Small intestine (tissue), 7 donors: ENCODE data around the gene TOB1. TPM values are rescaled to one million over a fixed set of nuclear protein-coding genes. Genes with fewer than 3 reads are reported as not detected.
"Not testable (repeated sequence)": the region's sequence is repeated elsewhere in the genome, so short reads cannot be mapped to it uniquely, and the experiment has no call there.

Experiments
- DNase-seq, 2 donors: peaks; one replicate each; pipeline versions ENCODE4 v3.0.0 to v3.0.0-alpha.2; 2013
- FAIRE-seq: peaks from 2 replicates; lab custom pipeline; 2012; peaks lifted over from hg19 to GRCh38; lab: Jason Lieb, UNC
- H3K27ac ChIP-seq, 3 donors: one replicate each; pipeline ENCODE4 v1.5.1; 2013; ENCODE audit warnings: low read length in 2 of 3, mild to moderate bottlenecking in 2 of 3, control low read depth in 1 of 3, inconsistent platforms in 1 of 3, low read depth in 1 of 3, moderate library complexity in 1 of 3
- H3K27me3 ChIP-seq, 3 donors: one replicate each; pipeline ENCODE4 v1.6.1; 2013; ENCODE audit warnings: low read length in 3 of 3, inconsistent platforms in 1 of 3; ENCODE audit not compliant: control insufficient read depth in 3 of 3, insufficient read depth in 3 of 3
- H3K36me3 ChIP-seq, 3 donors: one replicate each; pipeline ENCODE4 v1.6.1; 2013; ENCODE audit warnings: low read length in 3 of 3, inconsistent platforms in 1 of 3, low read depth in 1 of 3, mild to moderate bottlenecking in 1 of 3, moderate library complexity in 1 of 3; ENCODE audit not compliant: control insufficient read depth in 3 of 3, insufficient read depth in 2 of 3
- H3K4me1 ChIP-seq, 3 donors: one replicate each; pipeline ENCODE4 v1.6.1; 2013; ENCODE audit warnings: low read length in 2 of 3, inconsistent platforms in 1 of 3, low read depth in 1 of 3, mild to moderate bottlenecking in 1 of 3, moderate library complexity in 1 of 3; ENCODE audit not compliant: control insufficient read depth in 3 of 3, insufficient read depth in 2 of 3
- H3K4me3 ChIP-seq, 3 donors: one replicate each; pipeline ENCODE4 v1.5.1; 2013; ENCODE audit warnings: low read length in 3 of 3, control low read depth in 1 of 3, inconsistent platforms in 1 of 3, low read depth in 1 of 3, mild to moderate bottlenecking in 1 of 3, moderate library complexity in 1 of 3
- H3K9me3 ChIP-seq, 2 donors: one replicate each; pipeline ENCODE4 v1.6.1; 2013; ENCODE audit warnings: low read depth in 1 of 2, low read length in 1 of 2; ENCODE audit not compliant: control insufficient read depth in 2 of 2, insufficient read depth in 1 of 2
- WGBS, 3 donors: extraction: QIAGEN DNeasy Blood & Tissue Kit; methylation state at CpG; one replicate each; pipeline ENCODE4 v1.1.7; 2013; 5-methylcytosine and 5-hydroxymethylcytosine counted together
- polyA plus RNA-seq, 4 donors: library from polyadenylated mRNA; stranded (reverse) in 3 of 4; unstranded in 1 of 4; fragments of 200-250 nt in 3 of 4; fragments of 120-200 nt in 1 of 4; gene quantifications; one replicate each; pipeline versions ENCODE4 v1.2.1 to v1.2.3, GENCODE V29; 2013
- donor health status: healthy with polysubstance abuse.
- donor health status: control.
- donor health status: control.
- donor health status: Bipolar disorder and iron deficiency.
- donor health status: healthy.

The TOB1 gene
- polyA plus RNA-seq, 4 donors, result 24.6 to 118 (median 38.2) TPM

- Histone ChIP-seq H3K36me3 (no peaks in the 10 kb centered on the region), H3K4me1 (peaks cover 0 to 46% (median 7%) of the 10 kb centered on the region in 3 donors), H3K9me3 (no peaks in the 10 kb centered on the region), H3K27me3 (no peaks in the 10 kb centered on the region), H3K27ac (peak overlapping the region in 2 of 3 donors; percentile 15 to 32), H3K4me3 (no peak overlapping the region)
- 82 to 88% (median 84%) methylated on average over 9 of the region's 9 CpGs for WGBS, 3 donors
- no peak for FAIRE-seq
- DNase-seq, result no peak
Observed at GRCh38 chr17:50902372-50903353, 36.5 kb upstream of the TOB1 start.

- no peak for FAIRE-seq
- H3K27ac ChIP-seq, result no peak overlapping the region
- DNase-seq, result no peak
- 76 to 85% (median 77%) methylated on average over 7 of the region's 7 CpGs for WGBS, 3 donors
- no peaks in the 10 kb centered on the region for H3K36me3 ChIP-seq
- H3K4me1 ChIP-seq, result peaks cover 0 to 35% (median 4%) of the 10 kb centered on the region in 3 donors
- no peaks in the 10 kb centered on the region for H3K27me3 ChIP-seq
- H3K4me3 ChIP-seq, result no peak overlapping the region
- no peaks in the 10 kb centered on the region for H3K9me3 ChIP-seq
Observed at GRCh38 chr17:50900383-50900892, 34.3 kb upstream of the TOB1 start.

- Histone ChIP-seq H3K4me1 (peaks cover 0 to 28% (median 2%) of the 10 kb centered on the region in 3 donors), H3K36me3 (no peaks in the 10 kb centered on the region), H3K27me3 (no peaks in the 10 kb centered on the region), H3K27ac (no peak overlapping the region), H3K9me3 (no peaks in the 10 kb centered on the region), H3K4me3 (no peak overlapping the region)
- FAIRE-seq, result no peak
- no peak for DNase-seq
- 86 to 93% (median 93%) methylated on average over 17 of the region's 17 CpGs for WGBS, 3 donors
Observed at GRCh38 chr17:50899559-50900319, 33.6 kb upstream of the TOB1 start.

GRCh38 chr17:50899005-50899460 lies 32.9 kb upstream of the TOB1 start:
- Histone ChIP-seq H3K4me1 (peaks cover 0 to 21% (median 0%) of the 10 kb centered on the region in 3 donors), H3K27ac (no peak overlapping the region), H3K4me3 (no peak overlapping the region), H3K9me3 (no peaks in the 10 kb centered on the region), H3K27me3 (no peaks in the 10 kb centered on the region), H3K36me3 (no peaks in the 10 kb centered on the region)
- DNase-seq (no peak), FAIRE-seq (no peak)
- 94% methylated on average over 6 of the region's 6 CpGs for WGBS, 3 donors

GRCh38 chr17:50898369-50899004 lies 32.3 kb upstream of the TOB1 start:
- Histone ChIP-seq H3K4me3 (no peak overlapping the region), H3K27me3 (no peaks in the 10 kb centered on the region), H3K36me3 (no peaks in the 10 kb centered on the region), H3K27ac (no peak overlapping the region), H3K4me1 (peaks cover 0 to 19% (median 2%) of the 10 kb centered on the region in 3 donors), H3K9me3 (no peaks in the 10 kb centered on the region)
- WGBS, 3 donors, result 94 to 97% (median 96%) methylated on average over 4 of the region's 4 CpGs
- DNase-seq (no peak), FAIRE-seq (no peak)

GRCh38 chr17:50894513-50894912 lies 28.4 kb upstream of the TOB1 start:
- H3K36me3 ChIP-seq, FAIRE-seq, H3K9me3 ChIP-seq, DNase-seq, H3K27ac ChIP-seq, H3K27me3 ChIP-seq, H3K4me3 ChIP-seq: not testable (repeated sequence)
- peaks cover 0 to 36% (median 4%) of the 10 kb centered on the region in 3 donors for H3K4me1 ChIP-seq
- WGBS, 3 donors, result 85 to 90% (median 88%) methylated on average over 4 of the region's 4 CpGs

GRCh38 chr17:50893183-50893993 lies 27.2 kb upstream of the TOB1 start:
- 16 to 59% (median 43%) methylated on average over 28 of the region's 28 CpGs for WGBS, 3 donors
- Histone ChIP-seq H3K4me1 (peaks cover 0 to 35% (median 4%) of the 10 kb centered on the region in 3 donors), H3K9me3 (no peaks in the 10 kb centered on the region), H3K27me3 (no peaks in the 10 kb centered on the region), H3K27ac (peak overlapping the region; percentile 5 to 82 (median 32)), H3K36me3 (no peaks in the 10 kb centered on the region), H3K4me3 (no peak overlapping the region)
- FAIRE-seq (no peak), DNase-seq (peak; percentile 68 to 87)
